Thymus (tissue), 11 donors: ENCODE measurements around the gene NLRP9. TPM values are rescaled to one million over a fixed set of nuclear protein-coding genes. Genes with fewer than 3 reads are reported as not detected.

Experiments
- DNase-seq, 9 donors: peaks; one replicate each; pipeline ENCODE4 v3.0.0-alpha.2; 2013; ENCODE audit warnings: low spot score in 9 of 9, low read depth in 6 of 9, missing footprints in 1 of 9
- H3K27ac ChIP-seq, 2 donors: one replicate each; pipeline ENCODE4 v1.5.1; 2013; ENCODE audit warnings: control low read depth in 1 of 2, low read depth in 1 of 2, low read length in 1 of 2, mild to moderate bottlenecking in 1 of 2, moderate library complexity in 1 of 2
- H3K27me3 ChIP-seq, 2 donors: one replicate each; pipeline ENCODE4 v1.5.1; 2013; ENCODE audit warnings: low read length in 1 of 2; ENCODE audit not compliant: control insufficient read depth in 2 of 2, insufficient read depth in 1 of 2
- H3K36me3 ChIP-seq, 2 donors: one replicate each; pipeline ENCODE4 v1.5.1; 2013; ENCODE audit warnings: low read length in 1 of 2, mild to moderate bottlenecking in 1 of 2, moderate library complexity in 1 of 2; ENCODE audit not compliant: control insufficient read depth in 2 of 2, insufficient read depth in 2 of 2
- H3K4me1 ChIP-seq, 2 donors: one replicate each; pipeline ENCODE4 v1.5.1; 2013; ENCODE audit warnings: low read length in 2 of 2; ENCODE audit not compliant: control insufficient read depth in 2 of 2, insufficient read depth in 2 of 2
- H3K4me3 ChIP-seq, 2 donors: one replicate each; pipeline ENCODE4 v1.5.1; 2013; ENCODE audit warnings: low read length in 2 of 2, control low read depth in 1 of 2, mild to moderate bottlenecking in 1 of 2
- H3K9me3 ChIP-seq, 2 donors: one replicate each; pipeline ENCODE4 v1.5.1; 2013; ENCODE audit warnings: low read length in 1 of 2, mild to moderate bottlenecking in 1 of 2; ENCODE audit not compliant: control insufficient read depth in 2 of 2, insufficient read depth in 1 of 2
- WGBS: extraction: QIAGEN DNeasy Blood & Tissue Kit; methylation state at CpG from one replicate; pipeline ENCODE4 v1.1.7; 2013; 5-methylcytosine and 5-hydroxymethylcytosine counted together
- polyA plus RNA-seq: library from polyadenylated mRNA; stranded (reverse); fragments of 200-250 nt; gene quantifications from one replicate; pipeline ENCODE4 v1.2.3, GENCODE V29; 2013
- total RNA-seq: library from RNA; stranded (reverse); fragments of 120-200 nt; gene quantifications from one replicate; pipeline ENCODE4 v1.2.4, GENCODE V29; 2013
- donor health status: healthy.

Gene NLRP9
- total and polyA plus RNA-seq, 2 donors: 0.02 TPM; not detected in 1

DNA sequence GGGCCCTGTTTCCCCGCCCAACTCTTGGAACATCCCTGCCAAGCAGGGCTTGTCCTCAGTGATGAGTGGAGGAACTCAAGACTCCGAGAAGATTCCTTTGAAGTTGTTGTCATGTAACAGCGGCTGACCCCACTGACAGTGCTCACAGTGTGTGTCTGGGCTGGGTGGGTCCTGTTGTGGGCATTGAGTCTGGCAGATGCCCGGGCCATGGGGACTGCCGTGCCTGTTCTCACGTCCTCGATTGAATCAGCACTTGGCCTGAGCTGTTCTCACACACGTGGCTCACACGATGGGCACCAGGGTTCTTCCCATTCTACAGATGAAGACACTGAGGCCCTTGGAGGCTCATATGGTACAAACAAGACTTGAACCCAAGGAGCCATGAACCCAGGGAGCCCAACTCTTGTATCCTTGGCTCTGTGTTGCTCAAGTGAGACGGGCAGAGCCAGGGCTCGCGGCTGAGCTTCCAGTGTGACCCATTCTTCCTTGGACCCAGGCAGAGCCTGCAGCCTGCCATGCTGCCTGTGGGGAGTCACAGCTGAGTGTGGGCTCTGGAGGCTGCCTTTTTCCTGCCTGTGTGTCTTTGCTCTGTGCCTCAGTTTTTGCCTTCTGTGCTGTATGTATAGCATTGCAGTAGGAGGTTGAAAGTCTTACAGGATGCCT is 71.7 kb downstream of the NLRP9 start:
- WGBS: 95% methylated on average over 12 of the region's 12 CpGs
- no peaks in the 10 kb centered on the region for H3K9me3 ChIP-seq
- H3K4me3 ChIP-seq: no peak overlapping the region
- no peaks in the 10 kb centered on the region for H3K27me3 ChIP-seq
- no peak overlapping the region for H3K27ac ChIP-seq
- H3K36me3 ChIP-seq: peaks cover 89 to 97% of the 10 kb centered on the region in 2 donors
- no peak for DNase-seq
- H3K4me1 ChIP-seq: no peaks in the 10 kb centered on the region

DNA sequence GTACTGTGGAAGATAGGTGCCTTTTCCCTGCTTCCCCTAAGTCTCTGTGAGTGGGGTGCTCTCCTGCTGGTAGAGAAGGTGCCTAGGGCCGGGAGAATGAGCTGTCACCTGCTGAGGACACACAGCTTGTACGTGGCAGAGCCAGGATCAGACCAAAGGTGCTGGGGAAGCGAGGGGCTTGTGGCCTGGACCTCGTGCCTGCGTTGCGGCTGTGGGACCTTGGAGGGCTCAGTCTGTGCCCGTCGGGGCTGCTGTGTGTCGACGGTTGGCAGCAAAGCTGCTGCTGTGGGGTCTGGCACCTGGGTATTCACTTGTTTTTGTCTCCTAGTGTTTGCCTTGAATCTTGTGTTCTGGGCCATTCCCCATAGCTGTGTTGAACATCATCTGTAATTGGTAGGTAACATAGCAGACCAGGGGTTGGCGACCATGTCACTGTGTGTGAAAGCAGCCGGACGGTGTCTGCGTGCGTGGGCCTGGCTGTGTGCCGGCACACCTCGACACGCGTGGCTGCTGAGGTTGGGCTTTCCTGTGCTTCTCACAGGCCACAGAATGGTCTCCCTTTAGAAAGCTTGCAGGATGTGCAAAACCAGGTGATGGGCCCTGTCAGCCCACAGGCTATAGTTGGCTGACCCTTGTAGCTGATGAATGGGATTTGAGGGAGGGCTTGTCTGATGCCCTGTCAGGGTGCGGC is 74.2 kb downstream of the NLRP9 start:
- Histone ChIP-seq H3K9me3 (no peaks in the 10 kb centered on the region), H3K27ac (no peak overlapping the region), H3K4me1 (no peaks in the 10 kb centered on the region), H3K36me3 (peaks cover 91 to 97% of the 10 kb centered on the region in 2 donors), H3K4me3 (no peak overlapping the region), H3K27me3 (no peaks in the 10 kb centered on the region)
- DNase-seq: no peak
- 96% methylated on average over 20 of the region's 20 CpGs for WGBS

DNA sequence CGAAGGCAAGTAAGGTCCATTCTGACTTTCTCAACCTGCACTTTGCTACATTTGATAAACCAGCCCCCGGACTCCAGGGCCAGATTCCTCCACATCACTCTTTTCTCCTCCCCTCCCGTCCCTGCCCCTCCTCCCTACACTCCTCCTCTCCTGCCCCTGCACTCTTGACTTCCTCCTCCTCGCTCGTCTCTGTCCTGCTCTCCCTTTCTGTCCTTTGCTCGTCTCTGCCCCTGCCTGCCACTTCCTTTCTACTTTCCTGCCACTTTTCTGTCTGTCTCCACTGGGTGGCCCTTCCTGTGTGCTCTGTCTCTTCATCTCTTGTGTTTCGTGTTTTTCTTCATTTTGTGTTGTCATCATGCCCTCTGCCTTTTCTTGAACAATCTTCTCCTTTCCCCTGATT is 76.4 kb downstream of the NLRP9 start:
- H3K9me3 ChIP-seq: no peaks in the 10 kb centered on the region
- peaks cover 78 to 83% of the 10 kb centered on the region in 2 donors for H3K36me3 ChIP-seq
- no peak overlapping the region for H3K4me3 ChIP-seq
- no peaks in the 10 kb centered on the region for H3K27me3 ChIP-seq
- 90% methylated on average over 7 of the region's 7 CpGs for WGBS
- H3K27ac ChIP-seq: no peak overlapping the region
- H3K4me1 ChIP-seq: peaks cover 4 to 18% of the 10 kb centered on the region in 2 donors
- no peak for DNase-seq

DNA sequence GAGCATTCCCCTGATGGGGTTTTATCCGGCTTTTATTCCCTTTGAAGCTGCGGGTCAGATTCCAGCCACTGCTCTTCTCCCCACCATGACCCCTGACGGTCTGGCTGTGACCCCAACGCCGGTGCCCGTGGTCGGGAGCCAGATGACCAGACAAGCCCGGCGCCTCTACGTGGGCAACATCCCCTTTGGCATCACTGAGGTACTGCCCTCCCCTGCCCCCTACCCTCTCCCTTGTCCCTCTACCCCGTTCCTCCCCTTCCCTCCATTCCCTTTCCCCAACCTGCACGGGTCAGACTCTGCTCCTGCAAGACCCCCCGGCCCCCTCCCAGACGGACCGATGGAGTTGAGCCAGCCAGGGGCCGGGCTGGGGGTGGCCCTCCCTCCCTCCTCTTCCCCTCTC is 77.2 kb downstream of the NLRP9 start:
- Histone ChIP-seq H3K9me3 (no peaks in the 10 kb centered on the region), H3K27ac (no peak overlapping the region), H3K4me1 (peaks cover 12 to 25% of the 10 kb centered on the region in 2 donors), H3K27me3 (no peaks in the 10 kb centered on the region), H3K4me3 (no peak overlapping the region), H3K36me3 (peaks cover 70 to 79% of the 10 kb centered on the region in 2 donors)
- DNase-seq: no peak
- 94% methylated on average over 16 of the region's 16 CpGs for WGBS

DNA sequence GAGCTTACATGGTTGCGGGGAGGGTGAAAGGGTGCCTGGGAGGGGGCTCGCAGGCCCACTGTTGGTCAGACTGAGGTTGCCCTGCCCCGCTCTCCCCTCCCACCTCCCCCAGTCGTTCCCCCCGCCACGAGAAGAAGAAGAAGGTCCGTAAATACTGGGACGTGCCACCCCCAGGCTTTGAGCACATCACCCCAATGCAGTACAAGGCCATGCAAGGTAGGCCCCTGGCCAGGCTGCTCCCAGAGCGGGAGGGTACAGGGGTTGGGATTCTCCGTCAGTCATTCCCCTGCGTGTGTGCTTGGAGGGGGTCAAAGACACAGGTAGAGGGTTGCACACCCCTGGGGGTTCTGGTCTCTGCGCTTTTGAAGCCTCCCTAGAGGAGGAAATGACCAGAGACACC is 77.8 kb downstream of the NLRP9 start:
- H3K27ac ChIP-seq: no peak overlapping the region
- H3K36me3 ChIP-seq: peaks cover 65 to 74% of the 10 kb centered on the region in 2 donors
- H3K4me3 ChIP-seq: no peak overlapping the region
- 96% methylated on average over 12 of the region's 12 CpGs for WGBS
- no peaks in the 10 kb centered on the region for H3K27me3 ChIP-seq
- H3K9me3 ChIP-seq: no peaks in the 10 kb centered on the region
- DNase-seq: no peak
- H3K4me1 ChIP-seq: peaks cover 14 to 27% of the 10 kb centered on the region in 2 donors

DNA sequence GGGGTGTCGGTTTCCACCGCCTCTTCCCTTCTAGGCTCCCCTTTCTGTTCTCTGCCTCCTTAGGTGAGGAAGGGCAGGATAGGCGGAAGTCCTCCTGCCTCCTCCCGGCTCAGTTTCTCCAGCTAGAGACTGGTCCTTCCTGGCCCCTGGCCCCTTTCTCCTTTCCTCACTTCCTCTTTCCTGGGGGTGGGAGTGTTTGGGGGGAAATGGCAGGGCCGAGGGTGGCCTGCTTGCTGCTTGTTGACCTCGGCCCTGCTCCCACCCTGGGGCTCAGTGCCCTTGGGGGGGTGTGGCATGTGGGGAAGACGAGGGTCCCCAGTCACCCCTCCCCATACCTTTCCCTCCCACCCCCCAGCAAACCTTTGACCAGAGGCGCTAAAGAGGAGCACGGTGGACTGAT is 78.4 kb downstream of the NLRP9 start:
- no peaks in the 10 kb centered on the region for H3K9me3 ChIP-seq
- no peak overlapping the region for H3K27ac ChIP-seq
- WGBS: 91% methylated on average over 9 of the region's 9 CpGs
- no peak overlapping the region for H3K4me3 ChIP-seq
- no peak for DNase-seq
- peaks cover 14 to 27% of the 10 kb centered on the region in 2 donors for H3K4me1 ChIP-seq
- H3K36me3 ChIP-seq: peaks cover 61 to 70% of the 10 kb centered on the region in 2 donors
- H3K27me3 ChIP-seq: no peaks in the 10 kb centered on the region

DNA sequence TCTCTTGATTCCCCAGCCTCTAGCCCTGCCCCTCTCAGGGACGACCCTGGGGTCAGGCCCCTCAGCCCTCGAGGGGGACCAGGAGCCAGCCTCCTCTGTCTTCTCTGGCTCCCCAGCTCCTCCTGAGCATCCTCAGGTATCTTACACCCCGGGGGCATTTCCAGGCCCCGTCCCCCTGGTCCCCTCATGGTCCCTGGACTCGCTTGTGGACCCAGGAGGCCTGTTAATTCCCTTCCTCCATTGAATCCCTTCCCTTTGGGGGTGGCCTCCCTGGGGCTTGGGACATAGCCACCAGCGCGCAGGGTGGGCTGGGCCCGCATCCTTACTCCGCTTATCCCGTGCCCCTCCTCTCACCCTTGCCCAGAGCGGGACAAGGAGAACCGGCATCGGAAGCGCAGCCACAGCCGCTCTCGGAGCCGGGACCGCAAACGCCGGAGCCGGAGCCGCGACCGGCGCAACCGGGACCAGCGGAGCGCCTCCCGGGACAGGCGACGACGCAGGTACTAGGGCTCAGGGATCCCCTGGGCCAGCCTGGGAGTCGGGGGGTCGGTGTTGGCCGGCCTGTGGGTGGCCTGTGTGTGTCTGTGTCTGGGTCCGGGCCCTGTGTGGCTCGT is 79.2 kb downstream of the NLRP9 start:
- Histone ChIP-seq H3K36me3 (peaks cover 52 to 63% of the 10 kb centered on the region in 2 donors), H3K9me3 (no peaks in the 10 kb centered on the region), H3K4me3 (no peak overlapping the region), H3K4me1 (peaks cover 14 to 27% of the 10 kb centered on the region in 2 donors), H3K27me3 (no peaks in the 10 kb centered on the region), H3K27ac (no peak overlapping the region)
- 97% methylated on average over 37 of the region's 37 CpGs for WGBS
- DNase-seq: no peak
